ENCODE results near the gene UBASH3B.
"Not testable (repeated sequence)": the region's sequence is repeated elsewhere in the genome, so short reads cannot be mapped to it uniquely, and the experiment has no call there.

The UBASH3B gene

DNA sequence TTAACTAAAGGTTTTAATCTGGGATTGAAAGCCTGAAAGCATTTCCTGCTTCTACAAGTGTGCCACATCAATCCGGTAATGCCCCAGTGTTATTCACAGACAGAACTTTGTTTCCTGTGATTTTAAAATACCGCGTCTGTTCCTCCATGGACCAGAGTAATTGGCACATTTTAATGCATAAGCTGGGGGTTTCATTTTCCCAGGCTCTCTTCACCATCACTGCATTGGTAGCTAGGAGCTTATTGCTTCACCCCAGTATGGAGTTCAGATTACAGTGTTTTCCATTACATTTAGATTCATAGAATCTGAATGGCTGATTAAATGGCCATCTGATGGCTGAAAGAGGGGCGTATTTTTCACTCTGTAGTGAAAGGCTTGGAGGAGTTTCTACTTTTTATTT is 157.1 kb downstream of the UBASH3B start:
- DNase-seq (ENCODE audit: low read depth in 2 of 2), result no peak

- DNase-seq (ENCODE audit: low read depth in 2 of 2), result no peak
Measured at GRCh38 chr11:122813176-122813893, 157.8 kb downstream of the UBASH3B start.

DNA sequence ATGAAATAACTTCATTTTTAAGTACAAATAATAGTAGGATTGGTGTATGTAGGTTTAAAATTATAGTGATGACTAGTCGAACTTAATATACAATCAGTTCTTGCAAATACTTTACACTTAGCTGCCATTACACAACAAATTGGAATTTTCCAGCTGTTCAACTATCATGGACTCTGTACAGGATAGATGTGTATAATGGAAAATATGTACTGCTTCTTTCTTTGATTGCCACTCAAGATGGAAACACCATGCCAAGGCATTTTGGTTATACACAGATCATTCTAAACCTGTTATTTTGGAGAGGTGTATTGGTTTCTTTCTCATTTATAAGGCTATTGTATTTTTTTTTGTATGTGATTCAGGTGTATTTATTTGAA is 158.4 kb downstream of the UBASH3B start:
- no peak for DNase-seq (ENCODE audit: low read depth in 2 of 2)

- no peak for DNase-seq (ENCODE audit: low read depth in 2 of 2)
Measured at GRCh38 chr11:122814401-122814800, 158.9 kb downstream of the UBASH3B start.

DNA sequence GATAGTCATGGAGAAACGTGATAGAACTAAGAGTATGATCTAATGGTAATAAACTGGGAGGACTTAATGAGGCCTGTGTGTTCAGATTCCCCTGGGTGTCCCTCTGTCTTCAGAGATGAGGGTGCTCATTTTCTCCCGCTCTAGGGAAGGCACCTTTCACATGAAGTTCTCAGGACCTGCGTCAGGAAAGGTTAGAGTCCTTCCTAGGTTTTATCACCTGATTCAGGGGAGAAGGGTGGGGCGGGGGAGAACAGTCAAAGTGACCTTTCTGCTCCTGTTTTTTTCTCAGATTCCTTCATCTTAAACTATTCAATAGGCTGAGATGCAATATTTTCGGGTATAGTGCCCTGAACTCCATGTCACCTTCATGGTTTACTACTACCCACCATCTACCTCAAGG is 160.4 kb downstream of the UBASH3B start:
- no peak for DNase-seq (ENCODE audit: low read depth in 2 of 2)

DNA sequence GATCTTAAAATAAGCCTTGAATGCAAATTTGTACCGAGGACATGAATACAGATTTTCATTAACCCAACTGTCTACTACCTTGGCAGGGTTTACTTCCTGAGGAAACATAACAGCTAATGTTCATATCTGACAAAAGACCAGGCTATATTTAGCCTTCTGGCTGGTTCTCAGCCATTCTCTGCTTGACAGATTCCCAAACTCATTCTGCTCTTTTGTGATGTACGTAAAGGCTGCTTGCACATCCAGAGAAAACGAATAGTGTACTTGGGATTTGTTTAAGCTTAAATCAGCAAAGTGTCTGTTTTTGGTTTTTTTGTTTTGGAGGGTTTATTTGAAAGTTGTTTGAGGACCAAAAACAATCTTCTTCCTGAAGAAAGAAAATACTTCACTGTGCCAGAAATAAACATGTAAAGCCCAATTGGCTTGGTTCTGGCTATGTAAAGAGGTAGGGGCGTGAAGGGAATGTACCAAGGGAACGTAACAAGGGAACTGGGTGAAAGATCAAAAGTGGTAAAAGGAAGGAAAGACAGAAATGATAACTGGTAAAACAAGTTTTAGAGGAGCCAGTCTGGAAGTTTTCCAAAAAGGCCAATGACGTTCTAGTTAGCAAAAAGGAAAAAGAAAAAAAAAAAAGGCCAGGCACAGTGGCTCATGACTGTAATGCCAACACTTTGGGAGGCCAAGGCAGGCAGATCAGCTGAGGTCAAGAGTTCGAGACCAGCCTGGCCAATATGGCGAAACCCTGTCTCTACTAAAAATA is 161.4 kb downstream of the UBASH3B start:
- no peak for DNase-seq (ENCODE audit: low read depth in 2 of 2)

DNA sequence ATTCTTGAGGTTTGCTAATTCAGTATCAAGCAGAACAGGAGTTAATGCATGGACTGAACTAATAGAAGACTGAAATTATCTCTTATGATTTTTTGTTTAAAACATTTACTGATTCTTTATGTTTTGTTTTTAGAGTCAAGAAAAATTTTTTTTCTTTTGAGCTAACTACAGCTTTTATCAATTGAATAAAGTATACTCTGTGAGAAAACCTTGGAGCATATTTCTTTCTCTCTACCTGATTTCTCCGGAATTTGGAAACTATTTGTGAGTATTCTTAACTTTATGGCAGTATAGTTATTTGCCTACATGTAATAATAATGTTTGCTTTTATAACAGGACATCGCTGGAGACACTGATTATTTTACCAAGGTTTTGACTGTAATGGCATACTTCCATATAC is 164.6 kb downstream of the UBASH3B start:
- no peak for DNase-seq (ENCODE audit: low read depth in 2 of 2)

- DNase-seq (ENCODE audit: low read depth in 2 of 2), result no peak
Measured at GRCh38 chr11:122821169-122821568, 165.6 kb downstream of the UBASH3B start.

GRCh38 chr11:122822241-122822640 is 166.7 kb downstream of the UBASH3B start:
- DNase-seq (ENCODE audit: low read depth in 2 of 2), result no peak

GRCh38 chr11:122823564-122823963 is 168.0 kb downstream of the UBASH3B start:
- no peak for DNase-seq (ENCODE audit: low read depth in 2 of 2)

DNA sequence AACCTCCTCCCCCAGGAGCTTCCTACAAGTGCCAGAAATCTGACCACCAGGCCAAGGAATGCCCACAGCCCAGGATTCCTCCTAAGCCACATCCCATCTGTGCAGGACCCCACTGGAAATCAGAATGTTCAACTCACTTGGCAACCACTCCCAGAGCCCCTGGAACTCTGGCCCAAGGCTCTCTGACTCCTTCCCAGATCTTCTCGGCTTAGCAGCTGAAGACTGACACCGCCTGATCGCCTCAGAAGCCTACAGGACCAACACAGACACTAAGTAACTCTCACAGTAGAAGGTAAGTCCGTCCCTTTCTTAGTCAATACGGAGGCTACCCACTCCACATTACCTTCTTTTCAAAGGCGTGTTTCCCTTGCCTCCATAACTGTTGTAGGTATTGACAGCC is 173.8 kb downstream of the UBASH3B start:
- DNase-seq (ENCODE audit: low read depth in 2 of 2), result not testable (repeated sequence)

GRCh38 chr11:122832297-122832696 is 176.8 kb downstream of the UBASH3B start:
- DNase-seq (ENCODE audit: low read depth in 2 of 2), result not testable (repeated sequence)

DNA sequence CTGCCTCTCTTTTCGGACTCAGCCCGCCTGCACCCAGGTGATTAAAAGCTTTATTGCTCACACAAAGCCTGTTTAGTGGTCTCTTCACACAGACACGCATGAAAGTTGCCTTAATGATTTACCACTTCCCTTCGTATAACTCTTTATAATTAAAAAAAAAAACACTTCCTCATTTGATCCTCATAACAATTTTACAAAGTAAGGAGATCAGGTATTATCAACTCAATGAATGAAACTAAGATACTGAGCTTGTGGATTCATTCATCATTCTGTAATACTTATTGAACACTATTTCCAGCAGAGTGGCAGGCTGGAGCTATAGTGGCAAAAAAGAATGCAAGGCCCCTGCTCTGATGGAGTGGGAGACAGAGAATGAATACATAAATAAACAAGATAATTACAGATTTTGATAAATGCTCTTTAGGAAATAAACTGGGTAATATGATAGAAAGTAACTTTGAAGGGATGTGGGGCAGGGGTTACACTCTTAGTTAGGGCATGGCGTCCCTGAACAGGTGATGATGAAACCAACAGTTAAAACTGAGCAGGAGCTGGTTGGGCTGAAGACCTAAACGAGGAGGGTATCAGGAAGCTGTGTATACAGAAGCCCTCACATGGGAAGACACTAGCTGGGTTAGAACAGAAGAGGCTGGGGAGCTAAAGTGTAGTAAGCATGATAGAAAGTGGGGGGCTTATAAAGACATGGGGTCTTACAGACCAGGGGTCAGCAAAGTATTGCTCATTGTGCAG is 177.4 kb downstream of the UBASH3B start:
- DNase-seq (ENCODE audit: low read depth in 2 of 2), result no peak

- DNase-seq (ENCODE audit: low read depth in 2 of 2), result no peak
Measured at GRCh38 chr11:122833846-122834464, 178.4 kb downstream of the UBASH3B start.

DNA sequence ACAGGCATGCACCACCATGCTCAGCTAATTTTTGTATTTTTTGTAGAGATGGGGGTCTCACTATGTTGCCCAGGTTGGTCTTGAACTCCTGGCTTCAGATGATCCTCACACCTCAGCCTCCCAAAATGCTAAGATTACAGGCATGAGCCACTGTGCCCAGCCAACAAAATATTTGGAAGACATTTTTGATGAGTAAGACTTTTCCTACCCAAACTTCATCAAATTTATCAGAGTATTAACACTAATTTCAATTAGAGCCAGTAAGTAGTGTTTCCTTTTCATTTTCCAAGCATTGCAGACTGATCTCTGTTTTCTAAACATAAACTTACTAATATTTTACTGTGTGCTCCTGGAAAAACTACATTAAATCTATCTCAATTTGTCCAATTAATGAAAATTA is 181.4 kb downstream of the UBASH3B start:
- no peak for DNase-seq (ENCODE audit: low read depth in 2 of 2)

GRCh38 chr11:122837528-122838346 is 182.2 kb downstream of the UBASH3B start:
- DNase-seq (ENCODE audit: low read depth in 2 of 2), result no peak

DNA sequence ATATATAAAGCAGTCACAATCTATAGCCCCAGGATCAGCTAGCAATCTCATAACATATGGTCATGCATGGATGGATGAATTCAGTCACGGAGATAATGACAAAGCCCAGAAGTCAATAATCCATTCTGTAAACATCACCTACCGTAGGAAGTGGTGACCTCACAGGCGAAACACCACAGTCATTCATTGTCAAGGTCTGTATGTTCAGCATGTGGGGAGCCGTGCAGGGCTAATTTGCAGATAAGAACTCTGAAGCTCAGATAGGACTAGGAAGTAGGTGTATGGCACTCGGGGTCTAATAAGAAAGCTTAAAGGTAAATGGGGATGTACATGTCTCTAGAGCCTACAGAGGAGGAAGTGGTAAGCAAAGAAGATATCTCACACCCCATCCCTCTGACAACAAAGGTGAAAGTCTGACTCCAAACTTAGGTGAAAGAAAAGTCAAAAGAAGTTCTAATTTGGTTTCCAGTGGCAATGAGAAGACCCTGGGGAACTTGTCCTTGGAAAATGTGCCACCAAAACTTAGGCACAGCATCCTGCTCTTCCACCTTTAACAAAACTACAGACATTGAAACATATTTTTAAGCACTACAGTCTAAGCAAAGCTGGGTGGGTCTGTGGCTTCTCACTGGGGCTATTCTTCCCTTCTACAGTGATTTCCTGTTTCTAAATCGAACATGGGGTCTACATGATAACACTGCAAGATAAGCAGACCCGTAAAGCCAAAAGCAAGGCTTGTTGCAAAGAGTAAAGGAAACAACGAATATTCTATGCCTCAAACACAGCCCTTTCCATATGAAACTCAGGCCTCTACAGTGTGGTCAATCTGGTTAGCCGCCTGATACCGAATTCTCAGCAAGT is 188.0 kb downstream of the UBASH3B start:
- DNase-seq (ENCODE audit: low read depth in 2 of 2), result no peak

DNA sequence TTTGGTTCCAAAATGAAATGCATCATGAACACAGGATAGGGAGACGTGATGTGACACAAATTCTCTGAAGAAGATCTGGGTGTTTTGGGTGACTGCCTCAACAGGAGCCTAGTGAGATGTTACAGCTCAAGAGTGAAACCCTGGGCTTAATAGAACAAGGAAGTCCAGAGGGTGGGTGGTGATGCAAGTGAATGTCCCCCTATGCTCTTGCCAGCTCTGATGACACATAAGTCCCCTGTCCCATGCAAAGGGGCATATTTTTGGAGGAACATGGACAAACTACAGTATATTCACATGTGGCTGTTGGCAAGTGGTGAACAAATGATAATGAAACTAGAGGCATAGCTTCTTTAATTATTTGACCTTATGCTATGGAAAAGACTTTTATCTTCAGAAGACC is 191.9 kb downstream of the UBASH3B start:
- DNase-seq (ENCODE audit: low read depth in 2 of 2), result no peak

DNA sequence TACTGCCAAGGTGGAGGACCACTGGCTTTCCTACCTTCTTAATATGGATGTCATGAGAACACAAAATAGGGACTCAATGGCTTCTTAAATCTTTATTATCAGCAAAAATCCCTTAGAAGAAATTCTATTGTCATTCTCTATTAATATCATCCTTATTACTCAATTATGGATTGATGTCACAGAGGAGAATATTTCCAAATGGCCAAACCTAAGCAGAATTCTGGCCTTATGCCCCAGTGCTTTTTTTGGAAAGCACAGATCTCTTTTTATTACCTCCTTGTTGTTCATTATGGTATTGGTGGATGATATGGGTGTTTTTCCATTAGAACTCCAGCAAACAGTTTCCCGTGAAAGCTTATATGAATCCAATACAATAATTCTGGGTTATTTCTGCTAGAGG is 192.7 kb downstream of the UBASH3B start:
- no peak for DNase-seq (ENCODE audit: low read depth in 2 of 2)

DNA sequence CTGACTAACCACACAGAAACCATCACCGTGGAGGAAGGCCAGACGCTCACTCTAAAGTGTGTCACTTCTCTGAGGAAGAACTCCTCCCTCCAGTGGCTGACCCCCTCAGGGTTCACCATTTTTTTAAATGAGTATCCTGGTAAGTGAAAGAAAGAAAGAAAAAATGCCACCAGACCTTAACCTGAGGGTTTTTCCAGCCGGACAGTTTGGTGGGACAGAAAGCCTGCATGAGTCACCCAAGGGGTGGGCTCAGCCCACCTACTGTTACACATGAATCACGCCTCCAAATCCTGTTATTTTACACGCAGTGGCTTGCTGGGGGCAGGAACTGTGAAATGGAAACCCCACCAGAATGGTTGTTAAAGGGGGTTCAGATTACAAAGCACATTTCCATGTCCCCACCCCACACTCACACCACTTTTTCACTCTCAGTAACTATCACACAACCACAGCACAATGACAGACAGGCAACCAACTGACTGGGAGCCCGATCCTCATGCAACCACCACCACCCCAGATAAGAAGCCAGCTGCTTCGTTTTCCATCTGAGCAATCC is 194.6 kb downstream of the UBASH3B start:
- no peak for DNase-seq (ENCODE audit: low read depth in 2 of 2)
